Measurements from ENCODE around the gene SGTA. TPM values are rescaled to one million over a fixed set of nuclear protein-coding genes. Genes with fewer than 3 reads are reported as not detected.

Gene SGTA
- total and polyA plus RNA-seq, 4 donors, result 16.7 to 38.4 (median 21.0) TPM

- Histone ChIP-seq H3K9me3 (ENCODE audit: control insufficient read depth in 4 of 4, low read length in 3 of 4) (peaks cover 2 to 9% (median 5%) of the 10 kb centered on the region in 4 donors), H3K4me3 (ENCODE audit: low read depth in 1 of 3, low read length in 3 of 3) (no peak overlapping the region), H3K4me1 (ENCODE audit: control insufficient read depth in 4 of 4, insufficient read depth in 4 of 4, low read length in 3 of 4) (peaks cover 0 to 8% (median 5%) of the 10 kb centered on the region in 4 donors), H3K27me3 (ENCODE audit: control insufficient read depth in 4 of 4, insufficient read depth in 4 of 4, low read length in 3 of 4) (peaks cover 0 to 7% (median 3%) of the 10 kb centered on the region in 4 donors), H3K27ac (ENCODE audit: low read depth in 1 of 2, low read length in 2 of 2) (no peak overlapping the region), H3K9ac (ENCODE audit: low read depth in 1 of 2, low read length in 2 of 2) (no peak overlapping the region), H3K36me3 (ENCODE audit: control insufficient read depth in 4 of 4, insufficient read depth in 3 of 4, low read depth in 1 of 4, low read length in 3 of 4) (no peaks in the 10 kb centered on the region)
- WGBS, result 7% methylated on average over 37 of the region's 37 CpGs
- no peak for DNase-seq (ENCODE audit: low spot score)
- TF ChIP-seq, protein P1, sequence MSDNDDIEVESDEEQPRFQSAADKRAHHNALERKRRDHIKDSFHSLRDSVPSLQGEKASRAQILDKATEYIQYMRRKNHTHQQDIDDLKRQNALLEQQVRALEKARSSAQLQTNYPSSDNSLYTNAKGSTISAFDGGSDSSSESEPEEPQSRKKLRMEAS (IDR thresholded peaks at IDR 0.05), result no peak
Observed at GRCh38 chr19:2719920-2720776, 62.9 kb downstream of the SGTA start.

- Histone ChIP-seq H3K27ac (ENCODE audit: low read depth in 1 of 2, low read length in 2 of 2) (no peak overlapping the region), H3K9ac (ENCODE audit: low read depth in 1 of 2, low read length in 2 of 2) (no peak overlapping the region), H3K27me3 (ENCODE audit: control insufficient read depth in 4 of 4, insufficient read depth in 4 of 4, low read length in 3 of 4) (peaks cover 0 to 7% (median 3%) of the 10 kb centered on the region in 4 donors), H3K4me1 (ENCODE audit: control insufficient read depth in 4 of 4, insufficient read depth in 4 of 4, low read length in 3 of 4) (peaks cover 0 to 8% (median 5%) of the 10 kb centered on the region in 4 donors), H3K36me3 (ENCODE audit: control insufficient read depth in 4 of 4, insufficient read depth in 3 of 4, low read depth in 1 of 4, low read length in 3 of 4) (no peaks in the 10 kb centered on the region), H3K9me3 (ENCODE audit: control insufficient read depth in 4 of 4, low read length in 3 of 4) (peaks cover 3 to 14% (median 6%) of the 10 kb centered on the region in 4 donors), H3K4me3 (ENCODE audit: low read depth in 1 of 3, low read length in 3 of 3) (no peak overlapping the region)
- DNase-seq (ENCODE audit: low spot score), result no peak
- WGBS, result 49% methylated on average over 7 of the region's 7 CpGs
- TF ChIP-seq FOXA2 (IDR thresholded peaks at IDR 0.05) (no peak), GABPA (IDR thresholded peaks at IDR 0.05 in 1 of 2, conservative IDR thresholded peaks at IDR 0.05 in 1 of 2) (no peak), YY1 (IDR thresholded peaks at IDR 0.05) (no peak), ZBTB33 (IDR thresholded peaks at IDR 0.05) (no peak), RXRA (IDR thresholded peaks at IDR 0.05) (no peak), TAF1 (conservative IDR thresholded peaks at IDR 0.05) (no peak), FOXA1 (IDR thresholded peaks at IDR 0.05) (no peak), NR2F2 (IDR thresholded peaks at IDR 0.05) (no peak)
- TF ChIP-seq, protein P2, sequence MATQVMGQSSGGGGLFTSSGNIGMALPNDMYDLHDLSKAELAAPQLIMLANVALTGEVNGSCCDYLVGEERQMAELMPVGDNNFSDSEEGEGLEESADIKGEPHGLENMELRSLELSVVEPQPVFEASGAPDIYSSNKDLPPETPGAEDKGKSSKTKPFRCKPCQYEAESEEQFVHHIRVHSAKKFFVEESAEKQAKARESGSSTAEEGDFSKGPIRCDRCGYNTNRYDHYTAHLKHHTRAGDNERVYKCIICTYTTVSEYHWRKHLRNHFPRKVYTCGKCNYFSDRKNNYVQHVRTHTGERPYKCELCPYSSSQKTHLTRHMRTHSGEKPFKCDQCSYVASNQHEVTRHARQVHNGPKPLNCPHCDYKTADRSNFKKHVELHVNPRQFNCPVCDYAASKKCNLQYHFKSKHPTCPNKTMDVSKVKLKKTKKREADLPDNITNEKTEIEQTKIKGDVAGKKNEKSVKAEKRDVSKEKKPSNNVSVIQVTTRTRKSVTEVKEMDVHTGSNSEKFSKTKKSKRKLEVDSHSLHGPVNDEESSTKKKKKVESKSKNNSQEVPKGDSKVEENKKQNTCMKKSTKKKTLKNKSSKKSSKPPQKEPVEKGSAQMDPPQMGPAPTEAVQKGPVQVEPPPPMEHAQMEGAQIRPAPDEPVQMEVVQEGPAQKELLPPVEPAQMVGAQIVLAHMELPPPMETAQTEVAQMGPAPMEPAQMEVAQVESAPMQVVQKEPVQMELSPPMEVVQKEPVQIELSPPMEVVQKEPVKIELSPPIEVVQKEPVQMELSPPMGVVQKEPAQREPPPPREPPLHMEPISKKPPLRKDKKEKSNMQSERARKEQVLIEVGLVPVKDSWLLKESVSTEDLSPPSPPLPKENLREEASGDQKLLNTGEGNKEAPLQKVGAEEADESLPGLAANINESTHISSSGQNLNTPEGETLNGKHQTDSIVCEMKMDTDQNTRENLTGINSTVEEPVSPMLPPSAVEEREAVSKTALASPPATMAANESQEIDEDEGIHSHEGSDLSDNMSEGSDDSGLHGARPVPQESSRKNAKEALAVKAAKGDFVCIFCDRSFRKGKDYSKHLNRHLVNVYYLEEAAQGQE (IDR thresholded peaks at IDR 0.05), result no peak
Observed at GRCh38 chr19:2719232-2719735, 63.8 kb downstream of the SGTA start.
